Bone marrow (tissue), 2 donors: ENCODE data around the gene DERA.

ENCODE experiments used
- DNase-seq, 2 donors: peaks; one replicate each; lab custom pipeline; 2025; lab: John Stamatoyannopoulos, UW

The DERA gene

DNA sequence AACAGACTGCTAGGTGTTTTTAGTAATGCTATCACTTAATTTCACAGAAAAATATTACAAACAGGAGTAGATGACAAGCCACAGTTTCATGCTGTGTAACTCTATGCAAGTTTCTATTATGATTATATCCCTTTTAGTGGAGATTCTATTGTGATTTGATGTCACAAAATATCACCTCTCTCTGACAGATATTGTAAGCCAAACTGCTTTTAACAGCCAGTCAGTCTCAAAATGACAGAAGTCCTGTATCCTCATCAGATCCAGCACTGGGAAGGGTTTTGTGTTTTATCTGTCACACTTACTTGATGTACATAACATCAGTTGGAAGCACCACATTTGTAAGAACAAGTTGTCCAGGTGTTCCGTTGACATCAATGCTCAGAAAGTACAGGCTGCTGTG is 164.8 kb downstream of the DERA start:
- DNase-seq, result no peak

DNA sequence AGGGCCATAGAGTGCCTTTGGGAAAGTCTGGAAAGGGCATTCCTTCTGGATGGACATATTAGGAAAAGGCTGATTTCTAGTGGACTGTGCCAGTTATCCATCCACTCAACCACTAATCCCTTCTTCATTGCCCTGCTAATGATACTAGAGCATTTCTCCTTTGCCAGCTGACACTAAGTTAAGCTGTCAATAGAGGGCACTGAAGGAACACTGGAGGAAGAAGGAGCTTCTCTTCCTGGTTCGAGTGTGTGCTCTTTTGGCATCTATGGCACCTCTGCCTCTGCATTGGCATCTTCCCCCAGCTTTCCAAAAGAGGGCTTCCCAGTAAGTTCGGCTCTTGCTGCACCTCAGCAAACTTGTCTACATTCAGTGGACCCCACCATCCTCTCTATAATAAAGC is 165.4 kb downstream of the DERA start:
- DNase-seq, result peak in 1 of 2 donors; percentile 34

DNA sequence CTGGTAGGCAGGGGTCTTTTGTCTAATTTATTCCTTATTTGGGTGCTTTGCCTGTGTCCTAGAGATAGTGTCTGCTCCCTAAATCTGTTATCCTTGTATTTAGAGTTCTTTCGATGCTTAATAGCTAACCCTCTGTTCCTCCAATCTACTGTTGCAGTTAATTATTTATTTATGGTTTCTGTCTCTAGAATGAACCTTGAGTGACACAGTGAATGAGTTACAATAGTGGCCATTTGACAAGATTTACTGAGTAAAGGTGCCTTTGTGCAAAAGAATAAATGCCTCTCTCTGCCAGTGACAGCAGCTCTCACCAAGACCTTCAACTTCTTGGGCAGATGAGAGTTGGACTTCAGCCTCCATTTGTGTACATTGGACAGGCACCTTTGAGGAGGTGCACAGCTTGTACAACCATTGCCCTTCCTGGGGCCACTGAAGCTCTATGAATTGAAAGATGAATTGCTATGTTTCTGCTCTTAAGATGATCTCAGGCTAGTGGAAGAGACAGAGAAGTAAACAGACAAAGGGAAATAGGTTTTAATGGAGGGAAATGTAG is 165.9 kb downstream of the DERA start:
- no peak for DNase-seq

- no peak for DNase-seq
Measured at GRCh38 chr12:16086462-16086861, 175.3 kb downstream of the DERA start.

- no peak for DNase-seq
Measured at GRCh38 chr12:16086942-16087341, 175.8 kb downstream of the DERA start.
